IgD-negative memory B cell (primary cell): Measurements from ENCODE around the gene MACROH2A2. TPM values are rescaled to one million over a fixed set of nuclear protein-coding genes. Genes with fewer than 3 reads are reported as not detected.
"Not testable (repeated sequence)": the region's sequence is repeated elsewhere in the genome, so short reads cannot be mapped to it uniquely, and the experiment has no call there.

Experiments used
- H3K27ac Mint-ChIP-seq, 3 donors: one replicate each; pipeline ENCODE4 v1.8.0; 2020 to 2022; ENCODE audit warnings: mild to moderate bottlenecking in 3 of 3, mixed read lengths in 3 of 3, moderate library complexity in 1 of 3
- H3K27me3 Mint-ChIP-seq: one replicate; pipeline ENCODE4 v1.8.0; 2021; ENCODE audit warnings: mixed read lengths
- H3K36me3 Mint-ChIP-seq: one replicate; pipeline ENCODE4 v1.8.0; 2020; ENCODE audit warnings: mild to moderate bottlenecking, mixed read lengths
- H3K4me1 Mint-ChIP-seq, 3 donors: one replicate each; pipeline ENCODE4 v1.8.0; 2020 to 2022; ENCODE audit warnings: mixed read lengths in 3 of 3, mild to moderate bottlenecking in 1 of 3
- H3K4me3 Mint-ChIP-seq, 4 donors: one replicate each; pipeline ENCODE4 v1.8.0; 2020 to 2022; ENCODE audit warnings: mild to moderate bottlenecking in 4 of 4, mixed read lengths in 4 of 4, moderate library complexity in 3 of 4
- H3K9me3 Mint-ChIP-seq, 3 donors: one replicate each; pipeline ENCODE4 v1.8.0; 2020 to 2021; ENCODE audit warnings: mixed read lengths in 3 of 3, mild to moderate bottlenecking in 1 of 3
- polyA plus RNA-seq: library from polyadenylated mRNA; unstranded; fragments of 300-500 nt; fragmentation: Illumina TruSeq; gene quantifications from one replicate; pipeline ENCODE4 v1.2.3, GENCODE V29; 2021

Gene MACROH2A2
- polyA plus RNA-seq, 1 donor from 2014 or later, result not detected

GRCh38 chr10:70054902-70055301 lies 2.3 kb downstream of the MACROH2A2 start:
- Mint-ChIP-seq H3K27ac (no peak overlapping the region), H3K9me3 (no peaks in the 10 kb centered on the region), H3K36me3 (peaks cover 2% of the 10 kb centered on the region), H3K27me3 (peaks cover 24% of the 10 kb centered on the region), H3K4me1 (peaks cover 6 to 7% (median 6%) of the 10 kb centered on the region in 3 donors), H3K4me3 (peak overlapping the region in 1 of 4 donors; percentile 7)

GRCh38 chr10:70055550-70055949 lies 2.9 kb downstream of the MACROH2A2 start:
- peaks cover 6 to 7% (median 6%) of the 10 kb centered on the region in 3 donors for H3K4me1 Mint-ChIP-seq
- H3K4me3 Mint-ChIP-seq, result no peak overlapping the region

GRCh38 chr10:70057306-70057705 lies 4.7 kb downstream of the MACROH2A2 start:
- peaks cover 3 to 4% (median 3%) of the 10 kb centered on the region in 3 donors for H3K4me1 Mint-ChIP-seq
- no peaks in the 10 kb centered on the region for H3K9me3 Mint-ChIP-seq
- peaks cover 13% of the 10 kb centered on the region for H3K27me3 Mint-ChIP-seq
- no peak overlapping the region for H3K4me3 Mint-ChIP-seq
- no peak overlapping the region for H3K27ac Mint-ChIP-seq
- H3K36me3 Mint-ChIP-seq, result peaks cover 2% of the 10 kb centered on the region

More at GRCh38 chr10:70055550-70055949, 2.9 kb downstream of the MACROH2A2 start:
- H3K36me3 Mint-ChIP-seq, result peaks cover 2% of the 10 kb centered on the region
- H3K9me3 Mint-ChIP-seq, result no peaks in the 10 kb centered on the region
- H3K27ac Mint-ChIP-seq, result no peak overlapping the region
- H3K27me3 Mint-ChIP-seq, result peaks cover 24% of the 10 kb centered on the region

- peaks cover 2% of the 10 kb centered on the region for H3K36me3 Mint-ChIP-seq
- H3K27me3 Mint-ChIP-seq, result peaks cover 5% of the 10 kb centered on the region
- no peaks in the 10 kb centered on the region for H3K9me3 Mint-ChIP-seq
- no peaks in the 10 kb centered on the region for H3K4me1 Mint-ChIP-seq
- no peak overlapping the region for H3K4me3 Mint-ChIP-seq
- H3K27ac Mint-ChIP-seq, result no peak overlapping the region
Measured at GRCh38 chr10:70060389-70060788, 7.7 kb downstream of the MACROH2A2 start.

GRCh38 chr10:70063418-70064098 lies 10.9 kb downstream of the MACROH2A2 start:
- peaks cover 0 to 3% (median 0%) of the 10 kb centered on the region in 3 donors for H3K9me3 Mint-ChIP-seq
- H3K27me3 Mint-ChIP-seq, result peaks cover 2% of the 10 kb centered on the region
- H3K4me3 Mint-ChIP-seq, result no peak overlapping the region
- peaks cover 2% of the 10 kb centered on the region for H3K36me3 Mint-ChIP-seq
- no peaks in the 10 kb centered on the region for H3K4me1 Mint-ChIP-seq
- H3K27ac Mint-ChIP-seq, result peak overlapping the region in 1 of 3 donors; percentile 73

- peaks cover 0 to 3% (median 0%) of the 10 kb centered on the region in 3 donors for H3K9me3 Mint-ChIP-seq
- H3K27me3 Mint-ChIP-seq, result peaks cover 2% of the 10 kb centered on the region
- no peak overlapping the region for H3K27ac Mint-ChIP-seq
- no peak overlapping the region for H3K4me3 Mint-ChIP-seq
- H3K4me1 Mint-ChIP-seq, result no peaks in the 10 kb centered on the region
- H3K36me3 Mint-ChIP-seq, result no peaks in the 10 kb centered on the region
Measured at GRCh38 chr10:70064486-70064885, 11.8 kb downstream of the MACROH2A2 start.

GRCh38 chr10:70066190-70066589 lies 13.5 kb downstream of the MACROH2A2 start:
- Mint-ChIP-seq H3K27ac (no peak overlapping the region), H3K9me3 (peaks cover 0 to 3% (median 0%) of the 10 kb centered on the region in 3 donors)

GRCh38 chr10:70067586-70067985 lies 14.9 kb downstream of the MACROH2A2 start:
- Mint-ChIP-seq H3K36me3 (no peaks in the 10 kb centered on the region), H3K9me3 (peaks cover 0 to 3% (median 0%) of the 10 kb centered on the region in 3 donors), H3K4me1 (no peaks in the 10 kb centered on the region), H3K27ac (no peak overlapping the region), H3K27me3 (peaks cover 2% of the 10 kb centered on the region), H3K4me3 (no peak overlapping the region)

More at GRCh38 chr10:70066190-70066589, 13.5 kb downstream of the MACROH2A2 start:
- H3K36me3 Mint-ChIP-seq, result no peaks in the 10 kb centered on the region
- no peak overlapping the region for H3K4me3 Mint-ChIP-seq
- no peaks in the 10 kb centered on the region for H3K4me1 Mint-ChIP-seq
- H3K27me3 Mint-ChIP-seq, result peaks cover 2% of the 10 kb centered on the region

GRCh38 chr10:70068925-70069324 lies 16.3 kb downstream of the MACROH2A2 start:
- Mint-ChIP-seq H3K4me1 (no peaks in the 10 kb centered on the region), H3K4me3 (no peak overlapping the region), H3K27me3 (peaks cover 2% of the 10 kb centered on the region), H3K36me3 (no peaks in the 10 kb centered on the region), H3K9me3 (peaks cover 0 to 3% (median 0%) of the 10 kb centered on the region in 3 donors), H3K27ac (no peak overlapping the region)

GRCh38 chr10:70069346-70069745 lies 16.7 kb downstream of the MACROH2A2 start:
- no peak overlapping the region for H3K4me3 Mint-ChIP-seq
- H3K27me3 Mint-ChIP-seq, result peaks cover under 1% of the 10 kb centered on the region
- no peak overlapping the region for H3K27ac Mint-ChIP-seq
- peaks cover 0 to 3% (median 0%) of the 10 kb centered on the region in 3 donors for H3K9me3 Mint-ChIP-seq
- no peaks in the 10 kb centered on the region for H3K4me1 Mint-ChIP-seq
- no peaks in the 10 kb centered on the region for H3K36me3 Mint-ChIP-seq

- H3K4me1 Mint-ChIP-seq, result no peaks in the 10 kb centered on the region
- no peak overlapping the region for H3K4me3 Mint-ChIP-seq
- H3K9me3 Mint-ChIP-seq, result peaks cover 0 to 3% (median 0%) of the 10 kb centered on the region in 3 donors
- H3K27ac Mint-ChIP-seq, result no peak overlapping the region
- H3K36me3 Mint-ChIP-seq, result peaks cover 1% of the 10 kb centered on the region
- peaks cover 8% of the 10 kb centered on the region for H3K27me3 Mint-ChIP-seq
Measured at GRCh38 chr10:70070834-70071233, 18.2 kb downstream of the MACROH2A2 start.

- Mint-ChIP-seq H3K36me3 (peaks cover 1% of the 10 kb centered on the region), H3K4me1 (no peaks in the 10 kb centered on the region), H3K4me3 (no peak overlapping the region), H3K27me3 (peaks cover 11% of the 10 kb centered on the region), H3K27ac (no peak overlapping the region), H3K9me3 (no peaks in the 10 kb centered on the region)
Measured at GRCh38 chr10:70074165-70074564, 21.5 kb downstream of the MACROH2A2 start.

GRCh38 chr10:70074971-70075370 lies 22.3 kb downstream of the MACROH2A2 start:
- peaks cover 16% of the 10 kb centered on the region for H3K27me3 Mint-ChIP-seq
- no peak overlapping the region for H3K4me3 Mint-ChIP-seq
- peaks cover 0 to 3% (median 0%) of the 10 kb centered on the region in 3 donors for H3K4me1 Mint-ChIP-seq
- H3K27ac Mint-ChIP-seq, result no peak overlapping the region
- peaks cover 1% of the 10 kb centered on the region for H3K36me3 Mint-ChIP-seq
- H3K9me3 Mint-ChIP-seq, result no peaks in the 10 kb centered on the region

- Mint-ChIP-seq H3K4me3 (no peak overlapping the region), H3K27ac (no peak overlapping the region), H3K9me3 (no peaks in the 10 kb centered on the region), H3K27me3 (peaks cover 18% of the 10 kb centered on the region), H3K4me1 (peaks cover 0 to 3% (median 0%) of the 10 kb centered on the region in 3 donors), H3K36me3 (peaks cover 1% of the 10 kb centered on the region)
Measured at GRCh38 chr10:70078329-70078728, 25.7 kb downstream of the MACROH2A2 start.

- H3K27me3 Mint-ChIP-seq, result peaks cover 18% of the 10 kb centered on the region
- peaks cover 0 to 3% (median 0%) of the 10 kb centered on the region in 3 donors for H3K4me1 Mint-ChIP-seq
- H3K36me3 Mint-ChIP-seq, result peaks cover 1% of the 10 kb centered on the region
- no peak overlapping the region for H3K27ac Mint-ChIP-seq
- no peaks in the 10 kb centered on the region for H3K9me3 Mint-ChIP-seq
- H3K4me3 Mint-ChIP-seq, result no peak overlapping the region
Measured at GRCh38 chr10:70078937-70079336, 26.3 kb downstream of the MACROH2A2 start.

- not testable (repeated sequence) for H3K36me3 Mint-ChIP-seq, H3K27ac Mint-ChIP-seq, H3K4me1 Mint-ChIP-seq
Measured at GRCh38 chr10:70080789-70081188, 28.1 kb downstream of the MACROH2A2 start.

More at GRCh38 chr10:70080789-70081188, 28.1 kb downstream of the MACROH2A2 start:
- H3K4me3 Mint-ChIP-seq, H3K27me3 Mint-ChIP-seq, H3K9me3 Mint-ChIP-seq: not testable (repeated sequence)
